Caco-2 (cell line): Measurements from ENCODE around the gene TAF6. TPM values are rescaled to one million over a fixed set of nuclear protein-coding genes. Genes with fewer than 3 reads are reported as not detected.

Source experiments
- BruUV-seq: library from RNA; stranded (reverse); fragments of 400-500 nt; replicated peaks from 2 replicates; lab custom pipeline; 2021; lab: Mats Ljungman, UMichigan
- CTCF ChIA-PET: fragments of 300-600 bp; sonication (Branson Sonifier 250); formaldehyde crosslinking; loops from one replicate; lab custom pipeline; 2022; ENCODE audit warnings: antibody characterized with exemption; lab: Charles Lee
- POLR2A ChIA-PET: fragments of 300-600 bp; sonication (Branson Sonifier 250); formaldehyde crosslinking; loops from one replicate; lab custom pipeline; 2022; ENCODE audit warnings: antibody characterized with exemption; lab: Charles Lee
- DNase-seq, 2 experiments: peaks; one replicate each; pipeline versions ENCODE4 v3.0.0 to v3.0.0-alpha.2; 2020 to 2022
- H3K27me3 ChIP-seq: replicated peaks from 2 replicates; pipeline ENCODE4 v1.6.0; 2011; ENCODE audit warnings: low read length; ENCODE audit not compliant: control insufficient read depth, insufficient read depth
- H3K36me3 ChIP-seq: 2 replicates; pipeline ENCODE4 v1.5.1; 2011; ENCODE audit warnings: low read length; ENCODE audit not compliant: control insufficient read depth, insufficient read depth
- H3K4me1 ChIP-seq: fragments of 250-450 bp; sonication (Bioruptor Pico); 2 replicates; pipeline ENCODE4 v1.5.1; 2020; ENCODE audit warnings: mild to moderate bottlenecking
- H3K4me3 ChIP-seq: 2 replicates; pipeline ENCODE4 v1.5.1; 2011; ENCODE audit warnings: low read depth, mild to moderate bottlenecking, control low read depth, low read length
- H3K9me3 ChIP-seq: fragments of 250-450 bp; sonication (Bioruptor Pico); 2 replicates; pipeline ENCODE4 v1.5.1; 2020; ENCODE audit warnings: mild to moderate bottlenecking, moderate library complexity
- H3K27ac Mint-ChIP-seq: one replicate; pipeline ENCODE4 v1.8.0; 2022; ENCODE audit warnings: mixed read lengths; ENCODE audit not compliant: unreplicated experiment
- H3K27me3 Mint-ChIP-seq: one replicate; pipeline ENCODE4 v1.8.0; 2022; ENCODE audit warnings: mixed read lengths; ENCODE audit not compliant: insufficient read depth, unreplicated experiment
- H3K36me3 Mint-ChIP-seq: one replicate; pipeline ENCODE4 v1.8.0; 2022; ENCODE audit warnings: mild to moderate bottlenecking, mixed read lengths; ENCODE audit not compliant: insufficient read depth, unreplicated experiment
- H3K4me1 Mint-ChIP-seq: one replicate; pipeline ENCODE4 v1.8.0; 2022; ENCODE audit warnings: low read depth, mixed read lengths; ENCODE audit not compliant: unreplicated experiment
- H3K4me3 Mint-ChIP-seq: one replicate; pipeline ENCODE4 v1.8.0; 2022; ENCODE audit warnings: mild to moderate bottlenecking, moderate library complexity, mixed read lengths; ENCODE audit not compliant: unreplicated experiment
- H3K9me3 Mint-ChIP-seq: one replicate; pipeline ENCODE4 v1.8.0; 2022; ENCODE audit warnings: mixed read lengths; ENCODE audit not compliant: unreplicated experiment
- intact Hi-C: fragments of 100-400 bp; cut with micrococcal nuclease; formaldehyde crosslinking; loops from one replicate; pipeline ENCODE4 v1.10.0; 2022; ENCODE audit not compliant: unreplicated experiment
- total RNA-seq: library from RNA; stranded (reverse); gene quantifications from 2 replicates; pipeline ENCODE4 v1.2.3, GENCODE V29; 2022
- TF ChIP-seq, protein P1 (sequence below), 2 experiments: fragments of 200-600 bp in 1 of 2; IDR thresholded peaks; 1 replicate in 1 of 2; 2 replicates in 1 of 2; pipeline versions ENCODE4 v1.5.1 to v1.8.0; 2011 to 2022; ENCODE audit warnings: antibody characterized with exemption in 1 of 2, control low read depth in 1 of 2, inconsistent platforms in 1 of 2, low read depth in 1 of 2, low read length in 1 of 2, mild to moderate bottlenecking in 1 of 2, moderate library complexity in 1 of 2; ENCODE audit not compliant: insufficient read depth in 1 of 2, severe bottlenecking in 1 of 2, unreplicated experiment in 1 of 2

Gene TAF6
- total RNA-seq, 1 experiment from 2014 or later: 81.2 TPM

DNA sequence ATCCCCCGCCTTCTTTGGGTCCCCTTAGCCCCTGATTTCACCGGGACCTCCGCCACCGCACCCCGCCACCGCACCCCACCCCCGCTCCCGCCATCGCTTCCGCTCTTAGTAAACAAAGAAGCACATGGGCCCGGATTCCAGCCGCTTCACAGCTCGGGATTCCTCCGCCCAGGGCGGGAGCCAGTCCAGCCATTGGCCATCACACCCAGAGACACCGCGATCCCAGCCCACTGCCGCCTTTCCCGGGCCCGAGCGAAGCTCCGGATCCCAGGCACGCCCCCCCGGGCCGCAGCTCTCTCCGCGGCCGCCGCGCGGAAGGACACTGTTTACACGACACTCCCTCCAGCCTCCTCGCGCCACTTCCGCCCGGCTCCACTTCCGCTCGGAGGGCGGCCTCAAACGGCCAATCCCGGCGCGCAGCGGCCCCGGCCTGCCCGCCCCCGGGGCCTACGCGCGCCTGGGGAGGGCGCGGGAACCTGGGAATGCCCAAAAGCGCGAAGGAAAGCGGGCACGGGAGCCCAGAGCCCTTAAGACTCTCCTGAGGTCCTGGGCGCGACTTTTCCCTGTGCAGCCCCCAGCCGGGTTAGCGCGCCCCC is 18.6 kb downstream of the TAF6 start:
- Histone ChIP-seq H3K27me3 (no peaks in the 10 kb centered on the region), H3K4me3 (peak overlapping the region; percentile 93), H3K9me3 (no peaks in the 10 kb centered on the region), H3K4me1 (peaks cover 5% of the 10 kb centered on the region; the same call in 1 of the 2 replicates), H3K36me3 (peaks cover 12% of the 10 kb centered on the region)
- no TSS peak for BruUV-seq
- H3K36me3 Mint-ChIP-seq: peaks cover 85% of the 10 kb centered on the region
- no peaks in the 10 kb centered on the region for H3K27me3 Mint-ChIP-seq
- peak overlapping the region; percentile 99 for H3K27ac Mint-ChIP-seq
- DNase-seq: peak; percentile 97
- TF ChIP-seq, protein P1, sequence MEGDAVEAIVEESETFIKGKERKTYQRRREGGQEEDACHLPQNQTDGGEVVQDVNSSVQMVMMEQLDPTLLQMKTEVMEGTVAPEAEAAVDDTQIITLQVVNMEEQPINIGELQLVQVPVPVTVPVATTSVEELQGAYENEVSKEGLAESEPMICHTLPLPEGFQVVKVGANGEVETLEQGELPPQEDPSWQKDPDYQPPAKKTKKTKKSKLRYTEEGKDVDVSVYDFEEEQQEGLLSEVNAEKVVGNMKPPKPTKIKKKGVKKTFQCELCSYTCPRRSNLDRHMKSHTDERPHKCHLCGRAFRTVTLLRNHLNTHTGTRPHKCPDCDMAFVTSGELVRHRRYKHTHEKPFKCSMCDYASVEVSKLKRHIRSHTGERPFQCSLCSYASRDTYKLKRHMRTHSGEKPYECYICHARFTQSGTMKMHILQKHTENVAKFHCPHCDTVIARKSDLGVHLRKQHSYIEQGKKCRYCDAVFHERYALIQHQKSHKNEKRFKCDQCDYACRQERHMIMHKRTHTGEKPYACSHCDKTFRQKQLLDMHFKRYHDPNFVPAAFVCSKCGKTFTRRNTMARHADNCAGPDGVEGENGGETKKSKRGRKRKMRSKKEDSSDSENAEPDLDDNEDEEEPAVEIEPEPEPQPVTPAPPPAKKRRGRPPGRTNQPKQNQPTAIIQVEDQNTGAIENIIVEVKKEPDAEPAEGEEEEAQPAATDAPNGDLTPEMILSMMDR (IDR thresholded peaks at IDR 0.05; ENCODE audit: insufficient read depth in 1 of 2, low read depth in 1 of 2, low read length in 1 of 2, severe bottlenecking in 1 of 2, unreplicated experiment in 1 of 2): no peak
- ChIA-PET CTCF (interaction anchor here (0.5 to 2.2 kb wide), 5 partner anchors 11 to 51 kb away, joined by 3 to 8 read pairs (median 4); no protein-coding TSS in a partner anchor), POLR2A (interaction anchor here (0.5 to 2.7 kb wide), 10 partner anchors 13 to 99 kb away, joined by 3 to 23 read pairs (median 8); partner anchors contain the start of genes GPC2, LAMTOR4, MBLAC1 and STAG3)
- H3K4me3 Mint-ChIP-seq: peak overlapping the region; percentile 95
- H3K9me3 Mint-ChIP-seq: no peaks in the 10 kb centered on the region
- intact Hi-C loops: loop anchor here (1.0 to 2.0 kb wide), 3 partner anchors 12 to 25 kb away; partner anchors contain the start of genes COPS6 and ZNF3
- H3K4me1 Mint-ChIP-seq: peaks cover 23% of the 10 kb centered on the region

DNA sequence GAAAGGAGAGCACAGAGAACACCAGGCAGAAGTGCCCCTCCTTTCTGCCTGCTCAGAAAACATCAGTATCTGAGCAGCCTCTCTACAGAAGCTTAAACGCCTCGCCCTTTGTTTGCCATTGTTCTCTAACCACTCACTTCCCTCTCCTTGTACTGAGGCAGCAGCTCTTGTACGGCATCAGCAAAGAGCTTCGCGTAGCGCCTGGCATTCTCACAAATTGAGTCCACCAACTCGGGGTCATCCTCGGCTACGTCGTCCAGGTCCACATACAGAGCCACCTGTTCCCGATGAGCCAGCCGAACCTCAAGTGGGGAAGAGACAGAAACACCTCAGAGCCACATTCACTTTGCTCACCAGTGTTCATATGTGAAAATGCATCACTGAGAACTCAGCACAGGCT is 19.7 kb downstream of the TAF6 start:
- CTCF ChIA-PET: no interaction called here
- no peak for DNase-seq
- Mint-ChIP-seq H3K9me3 (no peaks in the 10 kb centered on the region), H3K27ac (peak overlapping the region; percentile 99), H3K4me1 (peaks cover 23% of the 10 kb centered on the region), H3K4me3 (peak overlapping the region; percentile 95), H3K27me3 (no peaks in the 10 kb centered on the region), H3K36me3 (peaks cover 96% of the 10 kb centered on the region)
- BruUV-seq: no TSS peak
- POLR2A ChIA-PET: no interaction called here
- TF ChIP-seq, protein P1 (IDR thresholded peaks at IDR 0.05; ENCODE audit: insufficient read depth in 1 of 2, low read depth in 1 of 2, low read length in 1 of 2, severe bottlenecking in 1 of 2, unreplicated experiment in 1 of 2): no peak
- Histone ChIP-seq H3K4me1 (peaks cover 5% of the 10 kb centered on the region; the same call in 1 of the 2 replicates), H3K27me3 (no peaks in the 10 kb centered on the region), H3K36me3 (peaks cover 13% of the 10 kb centered on the region), H3K4me3 (peak overlapping the region; percentile 93), H3K9me3 (no peaks in the 10 kb centered on the region)
- intact Hi-C loops: no loop called here

DNA sequence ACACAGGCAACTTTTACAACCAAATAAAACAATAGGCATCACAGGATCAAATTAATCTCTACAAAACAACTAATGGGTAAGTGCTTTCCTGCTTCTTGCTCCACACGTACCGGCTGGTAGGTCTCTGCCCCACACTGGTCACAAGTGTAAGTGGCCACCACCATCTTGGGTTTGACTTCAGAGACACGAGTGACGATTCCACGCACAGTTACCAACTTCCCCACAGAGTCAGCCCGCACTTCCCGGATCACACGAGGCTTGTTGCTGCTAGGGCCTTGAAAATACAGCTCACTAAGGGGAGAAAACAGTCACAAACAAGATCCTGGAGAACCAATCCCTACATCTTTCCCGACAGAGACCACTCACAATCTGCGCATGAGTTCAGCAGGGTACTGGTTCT is 20.2 kb downstream of the TAF6 start:
- Mint-ChIP-seq H3K9me3 (no peaks in the 10 kb centered on the region), H3K36me3 (peaks cover 99% of the 10 kb centered on the region), H3K27ac (peak overlapping the region; percentile 99), H3K27me3 (no peaks in the 10 kb centered on the region), H3K4me1 (peaks cover 23% of the 10 kb centered on the region), H3K4me3 (peak overlapping the region; percentile 95)
- H3K9me3 ChIP-seq: no peaks in the 10 kb centered on the region
- CTCF ChIA-PET: no interaction called here
- no TSS peak for BruUV-seq
- no peak for DNase-seq
- H3K4me1 ChIP-seq: peaks cover 5% of the 10 kb centered on the region; the same call in 1 of the 2 replicates
- peaks cover 13% of the 10 kb centered on the region for H3K36me3 ChIP-seq
- H3K27me3 ChIP-seq: no peaks in the 10 kb centered on the region
- TF ChIP-seq, protein P1 (IDR thresholded peaks at IDR 0.05; ENCODE audit: insufficient read depth in 1 of 2, low read depth in 1 of 2, low read length in 1 of 2, severe bottlenecking in 1 of 2, unreplicated experiment in 1 of 2): no peak
- POLR2A ChIA-PET: no interaction called here
- no peak overlapping the region for H3K4me3 ChIP-seq
- intact Hi-C loops: no loop called here
